HEK293T (cell line): ENCODE measurements around the gene DGKQ.

Experiments
- BHLHE40 ChIP-seq: fragments of 450-650 bp; IDR thresholded peaks from 2 replicates; pipeline ENCODE4 v1.6.1; 2016; ENCODE audit warnings: mild to moderate bottlenecking, moderate library complexity, borderline replicate concordance
- ELF4 ChIP-seq: fragments of 450-650 bp; IDR thresholded peaks from 2 replicates; pipeline ENCODE4 v1.6.1; 2017; ENCODE audit warnings: antibody characterized with exemption
- FOXA1 ChIP-seq: fragments of 450-650 bp; IDR thresholded peaks from 2 replicates; pipeline ENCODE4 v1.6.1; 2016; ENCODE audit warnings: mild to moderate bottlenecking
- FOXK2 ChIP-seq: fragments of 450-650 bp; IDR thresholded peaks from 2 replicates; pipeline ENCODE4 v1.6.1; 2016; ENCODE audit warnings: mild to moderate bottlenecking
- FOXM1 ChIP-seq: fragments of 450-650 bp; IDR thresholded peaks from 2 replicates; pipeline ENCODE4 v1.6.1; 2017; ENCODE audit warnings: mild to moderate bottlenecking, borderline replicate concordance
- HDGF ChIP-seq: fragments of 450-650 bp; IDR thresholded peaks from 2 replicates; pipeline ENCODE4 v1.6.1; 2017; ENCODE audit warnings: antibody characterized with exemption, borderline replicate concordance
- L3MBTL2 ChIP-seq: fragments of 450-650 bp; conservative IDR thresholded peaks from 2 replicates; pipeline ENCODE4 v1.6.1; 2016; ENCODE audit warnings: mild to moderate bottlenecking
- LEF1 ChIP-seq: fragments of 450-650 bp; IDR thresholded peaks from 2 replicates; pipeline ENCODE4 v1.6.1; 2017; ENCODE audit warnings: mild to moderate bottlenecking, borderline replicate concordance
- NFRKB ChIP-seq: fragments of 450-650 bp; IDR thresholded peaks from 2 replicates; pipeline ENCODE4 v1.6.1; 2016; ENCODE audit warnings: mild to moderate bottlenecking, moderate library complexity
- SP1 ChIP-seq: fragments of 450-650 bp; IDR thresholded peaks from 2 replicates; pipeline ENCODE4 v1.6.1; 2017
- SUZ12 ChIP-seq: fragments of 450-650 bp; IDR thresholded peaks from 2 replicates; pipeline ENCODE4 v1.6.1; 2016; ENCODE audit warnings: mild to moderate bottlenecking
- TARDBP ChIP-seq: fragments of 450-650 bp; IDR thresholded peaks from 2 replicates; pipeline ENCODE4 v1.6.1; 2016
- ZNF384 ChIP-seq: fragments of 450-650 bp; IDR thresholded peaks from 2 replicates; pipeline ENCODE4 v1.6.1; 2016
- TF ChIP-seq, protein P1 (sequence below): fragments of 450-650 bp; IDR thresholded peaks from 2 replicates; pipeline ENCODE4 v1.6.1; 2016

GRCh38 chr4:990746-991367 lies 17.5 kb upstream of the DGKQ start:
- no peak for TF ChIP-seq SUZ12
- TF ChIP-seq BHLHE40: no peak
- no peak for TF ChIP-seq HDGF
- no peak for TF ChIP-seq FOXM1
- TF ChIP-seq ELF4: no peak
- no peak for TF ChIP-seq SP1
- TF ChIP-seq, protein P1, sequence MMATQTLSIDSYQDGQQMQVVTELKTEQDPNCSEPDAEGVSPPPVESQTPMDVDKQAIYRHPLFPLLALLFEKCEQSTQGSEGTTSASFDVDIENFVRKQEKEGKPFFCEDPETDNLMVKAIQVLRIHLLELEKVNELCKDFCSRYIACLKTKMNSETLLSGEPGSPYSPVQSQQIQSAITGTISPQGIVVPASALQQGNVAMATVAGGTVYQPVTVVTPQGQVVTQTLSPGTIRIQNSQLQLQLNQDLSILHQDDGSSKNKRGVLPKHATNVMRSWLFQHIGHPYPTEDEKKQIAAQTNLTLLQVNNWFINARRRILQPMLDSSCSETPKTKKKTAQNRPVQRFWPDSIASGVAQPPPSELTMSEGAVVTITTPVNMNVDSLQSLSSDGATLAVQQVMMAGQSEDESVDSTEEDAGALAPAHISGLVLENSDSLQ: no peak
- no peak for TF ChIP-seq LEF1
- no peak for TF ChIP-seq FOXK2
- TF ChIP-seq NFRKB: no peak
- no peak for TF ChIP-seq ZNF384
- no peak for TF ChIP-seq TARDBP
- TF ChIP-seq FOXA1: no peak
- TF ChIP-seq L3MBTL2: no peak
